ENCODE data around the gene CRYZL1. TPM values are rescaled to one million over a fixed set of nuclear protein-coding genes. Genes with fewer than 3 reads are reported as not detected.
"Not testable (repeated sequence)": the region's sequence is repeated elsewhere in the genome, so short reads cannot be mapped to it uniquely, and the experiment has no call there.

CRYZL1 gene
- total and polyA plus RNA-seq, 2 experiments from 2014 or later, result 13.6 to 37.4 TPM

GRCh38 chr21:33682992-33683627, 41.6 kb upstream of the CRYZL1 start:
- peak overlapping the region; percentile 26; the same call in 1 of the 2 replicates for H3K9ac ChIP-seq
- peak overlapping the region; percentile 72 for H3K27ac ChIP-seq
- H3K27me3 ChIP-seq (replicated peaks; ENCODE audit: insufficient read depth), result no peaks in the 10 kb centered on the region
- in situ Hi-C loops (cut with MboI), result no loop called here
- H3K4me2 ChIP-seq (ENCODE audit: unreplicated experiment), result peak overlapping the region; percentile 83
- no peaks in the 10 kb centered on the region for H3K9me2 ChIP-seq (ENCODE audit: insufficient read depth)
- DNase-seq, result peak; percentile 87
- WGBS, 2 experiments (ENCODE audit: low coverage in 1 of 2, low lambda C conversion rate in 2 of 2, missing lambda C conversion rate in 2 of 2), result 49 to 52% methylated on average over 4 of the region's 4 CpGs
- H3K9me3 ChIP-seq (ENCODE audit: low read depth), result no peaks in the 10 kb centered on the region
- H3K4me3 ChIP-seq, result peak overlapping the region; percentile 51
- TF ChIP-seq EZH2 (IDR thresholded peaks at IDR 0.05; ENCODE audit: insufficient read depth, poor library complexity, severe bottlenecking) (no peak), EZH2phosphoT487 (IDR thresholded peaks at IDR 0.05; ENCODE audit: insufficient read depth, low read depth) (no peak)
- peaks cover 54% of the 10 kb centered on the region for H3K4me1 ChIP-seq (ENCODE audit: insufficient read depth)
- no peaks in the 10 kb centered on the region; the same call in 1 of the 2 replicates for H4K20me1 ChIP-seq (ENCODE audit: insufficient read depth)
- H2AFZ ChIP-seq, result no peak overlapping the region
- peaks cover 54% of the 10 kb centered on the region for H3F3A ChIP-seq (ENCODE audit: insufficient read depth)
- no peaks in the 10 kb centered on the region for H3K36me3 ChIP-seq (ENCODE audit: low read depth)
- H3K79me2 ChIP-seq (ENCODE audit: insufficient read depth), result peaks cover 89% of the 10 kb centered on the region

GRCh38 chr21:33680870-33681269, 39.3 kb upstream of the CRYZL1 start:
- H3K27ac ChIP-seq, result no peak overlapping the region
- DNase-seq, result no peak
- no peak for TF ChIP-seq EZH2 (IDR thresholded peaks at IDR 0.05; ENCODE audit: insufficient read depth, poor library complexity, severe bottlenecking)
- TF ChIP-seq EZH2phosphoT487 (IDR thresholded peaks at IDR 0.05; ENCODE audit: insufficient read depth, low read depth), result no peak
- H3K9me2 ChIP-seq (ENCODE audit: insufficient read depth), result no peaks in the 10 kb centered on the region
- H3K4me3 ChIP-seq, result no peak overlapping the region
- H3K36me3 ChIP-seq (ENCODE audit: low read depth), result no peaks in the 10 kb centered on the region
- peaks cover 34% of the 10 kb centered on the region for H3K4me1 ChIP-seq (ENCODE audit: insufficient read depth)
- WGBS, 2 experiments (ENCODE audit: low coverage in 1 of 2, low lambda C conversion rate in 2 of 2, missing lambda C conversion rate in 2 of 2), result 53 to 56% methylated on average over 6 of the region's 6 CpGs
- H3K27me3 ChIP-seq (replicated peaks; ENCODE audit: insufficient read depth), result no peaks in the 10 kb centered on the region
- no peak overlapping the region for H3K4me2 ChIP-seq (ENCODE audit: unreplicated experiment)
- H2AFZ ChIP-seq, result no peak overlapping the region
- H4K20me1 ChIP-seq (ENCODE audit: insufficient read depth), result no peaks in the 10 kb centered on the region; the same call in 1 of the 2 replicates
- H3F3A ChIP-seq (ENCODE audit: insufficient read depth), result peaks cover 33% of the 10 kb centered on the region
- H3K79me2 ChIP-seq (ENCODE audit: insufficient read depth), result peaks cover 92% of the 10 kb centered on the region
- in situ Hi-C loops (cut with MboI), result no loop called here
- no peaks in the 10 kb centered on the region for H3K9me3 ChIP-seq (ENCODE audit: low read depth)
- H3K9ac ChIP-seq, result no peak overlapping the region

GRCh38 chr21:33677450-33677849, 35.9 kb upstream of the CRYZL1 start:
- WGBS, 2 experiments (ENCODE audit: low coverage in 1 of 2, low lambda C conversion rate in 2 of 2, missing lambda C conversion rate in 2 of 2), result 98 to 99% methylated on average over 9 of the region's 9 CpGs
- H3K4me3 ChIP-seq, result no peak overlapping the region
- no peak overlapping the region for H3K9ac ChIP-seq
- DNase-seq, result no peak
- no peaks in the 10 kb centered on the region for H3K9me2 ChIP-seq (ENCODE audit: insufficient read depth)
- H3K4me1 ChIP-seq (ENCODE audit: insufficient read depth), result no peaks in the 10 kb centered on the region
- H3K79me2 ChIP-seq (ENCODE audit: insufficient read depth), result peaks cover 100% of the 10 kb centered on the region
- H4K20me1 ChIP-seq (ENCODE audit: insufficient read depth), result peaks cover 3% of the 10 kb centered on the region; the same call in 1 of the 2 replicates
- H3K9me3 ChIP-seq (ENCODE audit: low read depth), result no peaks in the 10 kb centered on the region
- in situ Hi-C loops (cut with MboI), result no loop called here
- no peak overlapping the region for H3K27ac ChIP-seq
- H2AFZ ChIP-seq, result no peak overlapping the region
- H3K4me2 ChIP-seq (ENCODE audit: unreplicated experiment), result no peak overlapping the region
- H3K36me3 ChIP-seq (ENCODE audit: low read depth), result no peaks in the 10 kb centered on the region
- H3F3A ChIP-seq (ENCODE audit: insufficient read depth), result no peaks in the 10 kb centered on the region
- TF ChIP-seq EZH2phosphoT487 (IDR thresholded peaks at IDR 0.05; ENCODE audit: insufficient read depth, low read depth) (no peak), EZH2 (IDR thresholded peaks at IDR 0.05; ENCODE audit: insufficient read depth, poor library complexity, severe bottlenecking) (no peak)
- no peaks in the 10 kb centered on the region for H3K27me3 ChIP-seq (replicated peaks; ENCODE audit: insufficient read depth)

- not testable (repeated sequence) for H3K36me3 ChIP-seq (ENCODE audit: low read depth); H3K4me3 ChIP-seq
- WGBS, 2 experiments (ENCODE audit: low coverage in 1 of 2, low lambda C conversion rate in 2 of 2, missing lambda C conversion rate in 2 of 2), result 96 to 99% methylated on average over 4 to 5 of the region's 5 CpGs
These were observed 35.1 kb upstream of the CRYZL1 start for GRCh38 chr21:33676666-33677065.

More at GRCh38 chr21:33676666-33677065, 35.1 kb upstream of the CRYZL1 start:
- H3K4me1 ChIP-seq (ENCODE audit: insufficient read depth); H3K27ac ChIP-seq; H3K9me3 ChIP-seq (ENCODE audit: low read depth); H2AFZ ChIP-seq; H4K20me1 ChIP-seq (ENCODE audit: insufficient read depth); H3K4me2 ChIP-seq (ENCODE audit: unreplicated experiment); H3K27me3 ChIP-seq (replicated peaks; ENCODE audit: insufficient read depth); DNase-seq; H3K9ac ChIP-seq; in situ Hi-C loops (cut with MboI); H3K9me2 ChIP-seq (ENCODE audit: insufficient read depth); H3F3A ChIP-seq (ENCODE audit: insufficient read depth): not testable (repeated sequence)
- peaks cover 100% of the 10 kb centered on the region for H3K79me2 ChIP-seq (ENCODE audit: insufficient read depth)
